ENCODE results near the gene WDR64.

The WDR64 gene

GRCh38 chr1:241652012-241652411 is at the start of gene WDR64:
Gene WDR64 (plus strand): TSS chr1:241652281. CDS start chr1:241652485, 204 bp downstream.
- no peak for DNase-seq

- DNase-seq: no peak
Observed at GRCh38 chr1:241603731-241604245, 48.3 kb upstream of the WDR64 start.

- no peak for DNase-seq
Observed at GRCh38 chr1:241605146-241605805, 46.8 kb upstream of the WDR64 start.

GRCh38 chr1:241606544-241606943 is 45.5 kb upstream of the WDR64 start:
- no peak for DNase-seq

GRCh38 chr1:241607497-241607896 is 44.6 kb upstream of the WDR64 start:
- no peak for DNase-seq

- no peak for DNase-seq
Observed at GRCh38 chr1:241608379-241609033, 43.6 kb upstream of the WDR64 start.

- no peak for DNase-seq
Observed at GRCh38 chr1:241610056-241610815, 41.8 kb upstream of the WDR64 start.

- no peak for DNase-seq
Observed at GRCh38 chr1:241611063-241611462, 41.0 kb upstream of the WDR64 start.

- no peak for DNase-seq
Observed at GRCh38 chr1:241611736-241612135, 40.3 kb upstream of the WDR64 start.

- DNase-seq: no peak
Observed at GRCh38 chr1:241612533-241613477, 39.3 kb upstream of the WDR64 start.

- no peak for DNase-seq
Observed at GRCh38 chr1:241614144-241614543, 37.9 kb upstream of the WDR64 start.

- DNase-seq: no peak
Observed at GRCh38 chr1:241614572-241614971, 37.5 kb upstream of the WDR64 start.

- no peak for DNase-seq
Observed at GRCh38 chr1:241615043-241615974, 36.8 kb upstream of the WDR64 start.

- no peak for DNase-seq
Observed at GRCh38 chr1:241617426-241617825, 34.7 kb upstream of the WDR64 start.

GRCh38 chr1:241622669-241623068 is 29.4 kb upstream of the WDR64 start:
- no peak for DNase-seq

- no peak for DNase-seq
Observed at GRCh38 chr1:241624935-241625334, 27.1 kb upstream of the WDR64 start.

GRCh38 chr1:241627453-241628259 is 24.4 kb upstream of the WDR64 start:
- no peak for DNase-seq

- DNase-seq: no peak
Observed at GRCh38 chr1:241630005-241630404, 22.1 kb upstream of the WDR64 start.

- no peak for DNase-seq
Observed at GRCh38 chr1:241630476-241630875, 21.6 kb upstream of the WDR64 start.

GRCh38 chr1:241630899-241631298 is 21.2 kb upstream of the WDR64 start:
- no peak for DNase-seq

- DNase-seq: no peak
Observed at GRCh38 chr1:241631674-241632073, 20.4 kb upstream of the WDR64 start.

Data from activated CD8-positive, alpha-beta memory T cell treated with anti-CD3 and anti-CD28 coated beads for 24 hours (primary cell).